ELF-1 (cell line): Measurements from ENCODE around the gene CLNK.
"Not testable (repeated sequence)": the region's sequence is repeated elsewhere in the genome, so short reads cannot be mapped to it uniquely, and the experiment has no call there.

ENCODE experiments used
- DNase-seq: peaks from one replicate; pipeline ENCODE4 v3.0.0-alpha.2; 2016; ENCODE audit warnings: low read depth, low spot score

Gene CLNK

GRCh38 chr4:10664408-10664807 is 20.2 kb downstream of the CLNK start:
- peak; percentile 8 for DNase-seq

- peak; percentile 28 for DNase-seq
Measured at GRCh38 chr4:10662937-10663336, 21.6 kb downstream of the CLNK start.

- no peak for DNase-seq
Measured at GRCh38 chr4:10661047-10661446, 23.5 kb downstream of the CLNK start.

- DNase-seq, result no peak
Measured at GRCh38 chr4:10659251-10659650, 25.3 kb downstream of the CLNK start.

- no peak for DNase-seq
Measured at GRCh38 chr4:10656988-10657387, 27.6 kb downstream of the CLNK start.

- DNase-seq, result no peak
Measured at GRCh38 chr4:10656420-10656819, 28.1 kb downstream of the CLNK start.

- no peak for DNase-seq
Measured at GRCh38 chr4:10655968-10656367, 28.6 kb downstream of the CLNK start.

GRCh38 chr4:10648479-10648878 is 36.1 kb downstream of the CLNK start:
- no peak for DNase-seq

- no peak for DNase-seq
Measured at GRCh38 chr4:10647846-10648245, 36.7 kb downstream of the CLNK start.

- no peak for DNase-seq
Measured at GRCh38 chr4:10643600-10644425, 40.8 kb downstream of the CLNK start.

GRCh38 chr4:10640561-10641201 is 43.9 kb downstream of the CLNK start:
- no peak for DNase-seq

- no peak for DNase-seq
Measured at GRCh38 chr4:10639664-10640063, 44.9 kb downstream of the CLNK start.

GRCh38 chr4:10639100-10639499 is 45.5 kb downstream of the CLNK start:
- peak; percentile 37 for DNase-seq

- no peak for DNase-seq
Measured at GRCh38 chr4:10635091-10635490, 49.5 kb downstream of the CLNK start.

GRCh38 chr4:10629394-10629793 is 55.2 kb downstream of the CLNK start:
- DNase-seq, result no peak

GRCh38 chr4:10625131-10625530 is 59.4 kb downstream of the CLNK start:
- no peak for DNase-seq

GRCh38 chr4:10623862-10624261 is 60.7 kb downstream of the CLNK start:
- DNase-seq, result no peak

GRCh38 chr4:10623241-10623640 is 61.3 kb downstream of the CLNK start:
- DNase-seq, result no peak

GRCh38 chr4:10622728-10623127 is 61.8 kb downstream of the CLNK start:
- peak; percentile 20 for DNase-seq

GRCh38 chr4:10620935-10621488 is 63.6 kb downstream of the CLNK start:
- no peak for DNase-seq

GRCh38 chr4:10619855-10620254 is 64.7 kb downstream of the CLNK start:
- DNase-seq, result peak; percentile 18

GRCh38 chr4:10619220-10619619 is 65.3 kb downstream of the CLNK start:
- peak; percentile 17 for DNase-seq

GRCh38 chr4:10614926-10615325 is 69.6 kb downstream of the CLNK start:
- not testable (repeated sequence) for DNase-seq
